GM18870 (cell line): ENCODE measurements around the gene CEBPB.
"Not testable (repeated sequence)": the region's sequence is repeated elsewhere in the genome, so short reads cannot be mapped to it uniquely, and the experiment has no call there.

ENCODE experiments used
- ATAC-seq: cut with Tn5 transposase; IDR thresholded peaks from one replicate; pipeline ENCODE4 v1.9.1; 2021; ENCODE audit warnings: moderate library complexity; ENCODE audit not compliant: unreplicated experiment

CEBPB gene

DNA sequence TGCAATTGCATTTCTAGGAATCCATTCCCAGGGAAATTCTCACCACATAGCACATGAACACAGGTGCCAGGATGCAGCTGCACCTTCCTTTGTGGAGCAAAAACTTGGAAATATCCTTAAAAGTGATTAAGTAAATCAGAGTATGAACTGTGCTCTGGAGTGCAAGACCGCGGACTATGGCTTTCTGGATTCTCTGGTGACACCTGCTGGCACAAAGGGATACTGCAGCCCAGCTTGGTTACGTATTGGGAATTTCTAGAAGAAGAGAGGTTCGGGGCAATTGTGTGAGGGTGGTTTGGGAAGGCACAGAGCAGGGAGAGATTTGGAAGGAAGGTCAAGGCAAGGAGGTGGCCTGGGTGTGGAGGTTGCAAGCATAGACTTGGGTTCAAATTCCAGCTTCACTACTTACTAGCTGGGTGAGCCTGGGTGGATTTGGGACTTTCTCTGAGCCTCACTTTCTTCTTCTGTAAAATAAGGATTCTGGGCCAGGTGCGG is 21.3 kb upstream of the CEBPB start:
- ATAC-seq, result no peak

- ATAC-seq, result no peak
These were observed 19.9 kb upstream of the CEBPB start for GRCh38 chr20:50170549-50171220.

GRCh38 chr20:50172347-50173013 is 18.1 kb upstream of the CEBPB start:
- ATAC-seq, result no peak

- ATAC-seq, result no peak
These were observed 16.2 kb upstream of the CEBPB start for GRCh38 chr20:50174456-50174855.

DNA sequence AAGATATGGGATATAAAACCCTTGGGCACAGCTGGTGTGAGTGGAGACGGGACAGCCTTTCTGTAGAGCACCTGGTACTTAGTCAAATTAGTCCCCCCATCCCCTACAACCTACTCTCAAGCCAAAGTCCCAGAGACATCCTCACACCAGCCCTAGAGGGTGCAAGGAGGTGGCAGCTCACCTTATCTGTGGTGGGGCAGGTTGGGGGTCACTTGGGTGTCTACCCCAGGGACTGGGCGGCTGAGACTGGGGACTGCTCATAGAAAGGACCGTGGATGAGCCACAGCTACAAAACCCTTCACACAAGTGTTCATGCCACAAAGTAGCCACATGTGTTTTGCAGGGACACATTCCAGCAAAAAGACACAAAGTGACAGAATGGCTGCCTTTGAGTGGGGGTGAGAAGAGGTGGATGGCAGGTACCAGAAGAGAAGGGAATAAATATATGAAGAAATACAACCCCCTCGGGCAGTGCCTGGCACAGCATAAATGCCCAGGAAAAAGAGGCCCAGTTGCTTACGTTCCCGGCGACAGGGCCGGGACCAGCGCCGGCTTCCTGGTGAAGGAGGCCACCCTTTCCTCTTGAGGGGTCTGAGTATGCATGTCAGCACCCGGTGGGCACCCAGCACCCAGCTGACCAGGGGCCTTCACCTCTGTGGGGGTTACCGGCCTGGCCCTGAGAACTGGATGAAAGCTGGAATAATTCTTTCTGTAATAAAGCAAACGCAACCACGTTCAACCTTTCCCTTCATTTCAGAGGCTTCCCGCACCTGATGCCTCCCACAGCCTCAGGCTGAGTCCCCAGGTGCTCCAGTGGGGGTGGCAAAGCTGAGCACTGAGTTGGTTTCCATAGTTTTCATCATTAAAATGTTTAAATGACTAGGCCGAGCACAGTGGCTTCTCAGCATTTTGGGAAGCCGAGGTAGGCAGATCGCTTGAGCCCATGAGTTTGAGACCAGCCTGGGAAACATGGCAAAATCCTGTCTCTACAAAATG is 14.4 kb upstream of the CEBPB start:
- ATAC-seq, result no peak

- ATAC-seq, result not testable (repeated sequence)
These were observed 12.0 kb upstream of the CEBPB start for GRCh38 chr20:50178672-50179071.

DNA sequence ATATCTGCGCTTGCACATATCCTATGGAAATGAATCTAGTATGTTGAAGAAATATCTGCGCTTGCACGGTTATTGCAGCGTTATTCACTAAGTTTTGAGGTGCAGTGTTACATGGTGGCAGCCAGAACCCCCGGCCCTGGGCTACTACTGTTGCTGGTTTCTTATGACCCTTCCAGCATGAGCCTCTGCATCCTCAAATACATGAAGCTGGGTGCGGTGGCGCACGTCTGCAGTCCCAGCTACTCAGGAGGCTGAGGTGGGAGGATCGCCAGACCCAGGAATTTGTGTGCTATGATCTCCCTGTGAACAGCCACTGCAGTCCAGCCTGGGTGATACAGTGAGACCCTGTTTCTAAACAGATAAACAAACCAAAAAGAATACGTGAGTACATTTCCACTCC is 9.3 kb upstream of the CEBPB start:
- no peak for ATAC-seq

GRCh38 chr20:50182346-50182745 is 8.3 kb upstream of the CEBPB start:
- ATAC-seq, result no peak

GRCh38 chr20:50185426-50185825 is 5.2 kb upstream of the CEBPB start:
- no peak for ATAC-seq

GRCh38 chr20:50186151-50186885 is 4.3 kb upstream of the CEBPB start:
- no peak for ATAC-seq

GRCh38 chr20:50186987-50187402 is 3.6 kb upstream of the CEBPB start:
- no peak for ATAC-seq

DNA sequence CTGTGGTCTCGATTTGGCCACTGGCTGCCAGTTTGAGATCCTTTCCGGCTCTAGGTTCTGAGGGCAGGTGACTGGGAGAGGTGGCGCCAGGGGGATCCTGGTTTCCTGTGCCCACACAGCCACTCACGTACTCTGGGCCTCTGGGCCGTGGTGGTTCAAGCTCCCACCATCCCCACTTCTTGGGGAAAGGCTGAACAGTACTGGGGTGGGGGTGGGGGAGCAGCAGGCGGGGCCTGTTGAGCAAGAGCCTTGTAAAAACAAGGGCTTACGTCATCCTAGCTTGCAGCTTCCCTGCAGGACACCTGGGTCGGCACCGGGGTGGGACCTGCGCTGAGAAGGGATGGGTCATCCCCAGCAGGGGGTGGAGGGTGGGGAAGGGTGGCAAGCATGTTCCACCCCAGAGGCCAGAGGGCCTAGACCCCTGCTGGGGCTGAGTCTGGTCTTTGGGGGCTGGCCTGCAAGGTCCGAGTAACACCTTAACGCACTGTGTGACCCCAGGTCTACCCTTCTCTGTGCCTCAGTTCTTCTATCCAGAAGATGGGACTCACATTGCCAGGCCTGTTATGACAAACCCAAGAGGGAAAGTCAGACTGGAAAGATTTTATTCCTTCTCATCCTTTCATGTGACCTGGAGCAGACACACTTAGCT is 3.1 kb upstream of the CEBPB start:
- no peak for ATAC-seq

DNA sequence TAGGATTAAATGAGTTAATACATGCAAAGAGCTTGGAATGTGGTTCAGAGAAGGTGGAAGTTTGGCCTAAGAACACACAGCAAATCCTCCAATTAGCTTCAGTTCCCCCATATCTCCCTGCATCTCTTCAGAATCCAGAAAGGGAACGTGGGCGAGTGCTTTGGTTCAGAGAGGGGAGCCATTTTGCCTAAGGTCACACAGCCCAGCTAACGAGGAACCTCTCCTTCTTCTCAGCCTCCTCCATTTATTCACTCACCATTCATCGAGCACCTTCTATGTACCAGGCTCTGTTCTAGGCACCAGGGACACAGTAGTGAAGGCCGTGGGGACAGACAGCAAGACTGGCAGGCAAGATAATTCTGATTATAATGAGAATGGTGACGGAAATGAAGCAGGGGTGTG is 2.3 kb upstream of the CEBPB start:
- ATAC-seq, result no peak

GRCh38 chr20:50188879-50189680 is 1.6 kb upstream of the CEBPB start:
- ATAC-seq, result no peak

- no peak for ATAC-seq
These were observed 864 bp upstream of the CEBPB start for GRCh38 chr20:50189681-50190250.

GRCh38 chr20:50191065-50191543 is 474 bp downstream of the CEBPB start:
- no peak for ATAC-seq

- no peak for ATAC-seq
These were observed 1.1 kb downstream of the CEBPB start for GRCh38 chr20:50191544-50192363.
